H1 (cell line): Measurements from ENCODE around the gene OR51I2. TPM values are rescaled to one million over a fixed set of nuclear protein-coding genes. Genes with fewer than 3 reads are reported as not detected.

ENCODE experiments used
- KDM1A ChIP-seq: fragments of 200-600, 300-600 bp; sonication (generic); IDR thresholded peaks from 2 replicates; pipeline ENCODE4 v1.7.1; 2016; ENCODE audit warnings: mild to moderate bottlenecking, low read length, borderline replicate concordance
- POU5F1 ChIP-seq: IDR thresholded peaks from 2 replicates; pipeline ENCODE4 v1.6.1; 2011; ENCODE audit warnings: low read depth, mild to moderate bottlenecking, low read length, moderate library complexity
- polyA plus RNA-seq, 7 experiments: library from polyadenylated mRNA; depleted of rRNA in 3 of 7; stranded (reverse) in 5 of 7; unstranded in 2 of 7; fragments of >200 nt in 5 of 7; fragments of 200-250 nt in 2 of 7; gene quantifications; 1 replicate in 5 of 7; 2 replicates in 1 of 7; 4 replicates in 1 of 7; pipeline versions ENCODE4 v1.2.1 to v1.2.3, GENCODE V29; 2011 to 2013; ENCODE audit warnings: missing spikeins in 2 of 7, mixed read lengths in 2 of 7
- total RNA-seq: library from RNA; stranded (reverse); fragmentation: NEBNext Ultra II Directional; extraction: Animal tissue kit (Norgen Biotek cat#: 25700); gene quantifications from 2 replicates; pipeline ENCODE4 v1.2.1, GENCODE V29; 2021
- TF ChIP-seq, protein P1 (sequence below): fragments of 300-600 bp; sonication (generic); IDR thresholded peaks from 2 replicates; pipeline ENCODE4 v1.7.1; 2012; ENCODE audit warnings: low read length, moderate library complexity, mild to moderate bottlenecking, inconsistent platforms; ENCODE audit not compliant: insufficient replicate concordance
- TF ChIP-seq, protein P2 (sequence below): IDR thresholded peaks from 2 replicates; pipeline ENCODE4 v1.6.1; 2011; ENCODE audit warnings: low read depth, mild to moderate bottlenecking, low read length; ENCODE audit not compliant: insufficient read depth

The OR51I2 gene
- total and polyA plus RNA-seq, 2 of the 8 experiments (the other 6 are each of a cell fraction or from before 2014, with no cell fraction given), result not detected

DNA sequence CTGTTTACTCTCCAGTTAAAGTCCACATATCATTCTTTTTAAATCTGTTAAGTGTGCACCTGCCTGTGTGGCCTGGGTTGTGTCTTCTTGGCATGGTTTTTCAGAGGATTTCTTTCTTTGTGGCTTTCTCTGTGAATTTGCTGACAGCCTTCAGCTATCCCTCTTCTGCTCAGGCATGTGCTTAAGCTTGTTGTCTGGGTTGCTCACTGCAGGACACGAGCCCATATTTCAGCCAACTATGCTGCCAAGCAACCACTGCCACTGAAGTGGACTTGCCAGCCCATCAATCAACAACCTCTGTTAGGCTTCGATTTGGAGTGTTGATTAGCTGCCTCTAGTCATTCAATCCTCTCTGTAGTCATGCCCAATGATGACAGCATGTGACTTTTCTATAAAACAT, 18.4 kb downstream of the OR51I2 start (continued):
- TF ChIP-seq, protein P1, sequence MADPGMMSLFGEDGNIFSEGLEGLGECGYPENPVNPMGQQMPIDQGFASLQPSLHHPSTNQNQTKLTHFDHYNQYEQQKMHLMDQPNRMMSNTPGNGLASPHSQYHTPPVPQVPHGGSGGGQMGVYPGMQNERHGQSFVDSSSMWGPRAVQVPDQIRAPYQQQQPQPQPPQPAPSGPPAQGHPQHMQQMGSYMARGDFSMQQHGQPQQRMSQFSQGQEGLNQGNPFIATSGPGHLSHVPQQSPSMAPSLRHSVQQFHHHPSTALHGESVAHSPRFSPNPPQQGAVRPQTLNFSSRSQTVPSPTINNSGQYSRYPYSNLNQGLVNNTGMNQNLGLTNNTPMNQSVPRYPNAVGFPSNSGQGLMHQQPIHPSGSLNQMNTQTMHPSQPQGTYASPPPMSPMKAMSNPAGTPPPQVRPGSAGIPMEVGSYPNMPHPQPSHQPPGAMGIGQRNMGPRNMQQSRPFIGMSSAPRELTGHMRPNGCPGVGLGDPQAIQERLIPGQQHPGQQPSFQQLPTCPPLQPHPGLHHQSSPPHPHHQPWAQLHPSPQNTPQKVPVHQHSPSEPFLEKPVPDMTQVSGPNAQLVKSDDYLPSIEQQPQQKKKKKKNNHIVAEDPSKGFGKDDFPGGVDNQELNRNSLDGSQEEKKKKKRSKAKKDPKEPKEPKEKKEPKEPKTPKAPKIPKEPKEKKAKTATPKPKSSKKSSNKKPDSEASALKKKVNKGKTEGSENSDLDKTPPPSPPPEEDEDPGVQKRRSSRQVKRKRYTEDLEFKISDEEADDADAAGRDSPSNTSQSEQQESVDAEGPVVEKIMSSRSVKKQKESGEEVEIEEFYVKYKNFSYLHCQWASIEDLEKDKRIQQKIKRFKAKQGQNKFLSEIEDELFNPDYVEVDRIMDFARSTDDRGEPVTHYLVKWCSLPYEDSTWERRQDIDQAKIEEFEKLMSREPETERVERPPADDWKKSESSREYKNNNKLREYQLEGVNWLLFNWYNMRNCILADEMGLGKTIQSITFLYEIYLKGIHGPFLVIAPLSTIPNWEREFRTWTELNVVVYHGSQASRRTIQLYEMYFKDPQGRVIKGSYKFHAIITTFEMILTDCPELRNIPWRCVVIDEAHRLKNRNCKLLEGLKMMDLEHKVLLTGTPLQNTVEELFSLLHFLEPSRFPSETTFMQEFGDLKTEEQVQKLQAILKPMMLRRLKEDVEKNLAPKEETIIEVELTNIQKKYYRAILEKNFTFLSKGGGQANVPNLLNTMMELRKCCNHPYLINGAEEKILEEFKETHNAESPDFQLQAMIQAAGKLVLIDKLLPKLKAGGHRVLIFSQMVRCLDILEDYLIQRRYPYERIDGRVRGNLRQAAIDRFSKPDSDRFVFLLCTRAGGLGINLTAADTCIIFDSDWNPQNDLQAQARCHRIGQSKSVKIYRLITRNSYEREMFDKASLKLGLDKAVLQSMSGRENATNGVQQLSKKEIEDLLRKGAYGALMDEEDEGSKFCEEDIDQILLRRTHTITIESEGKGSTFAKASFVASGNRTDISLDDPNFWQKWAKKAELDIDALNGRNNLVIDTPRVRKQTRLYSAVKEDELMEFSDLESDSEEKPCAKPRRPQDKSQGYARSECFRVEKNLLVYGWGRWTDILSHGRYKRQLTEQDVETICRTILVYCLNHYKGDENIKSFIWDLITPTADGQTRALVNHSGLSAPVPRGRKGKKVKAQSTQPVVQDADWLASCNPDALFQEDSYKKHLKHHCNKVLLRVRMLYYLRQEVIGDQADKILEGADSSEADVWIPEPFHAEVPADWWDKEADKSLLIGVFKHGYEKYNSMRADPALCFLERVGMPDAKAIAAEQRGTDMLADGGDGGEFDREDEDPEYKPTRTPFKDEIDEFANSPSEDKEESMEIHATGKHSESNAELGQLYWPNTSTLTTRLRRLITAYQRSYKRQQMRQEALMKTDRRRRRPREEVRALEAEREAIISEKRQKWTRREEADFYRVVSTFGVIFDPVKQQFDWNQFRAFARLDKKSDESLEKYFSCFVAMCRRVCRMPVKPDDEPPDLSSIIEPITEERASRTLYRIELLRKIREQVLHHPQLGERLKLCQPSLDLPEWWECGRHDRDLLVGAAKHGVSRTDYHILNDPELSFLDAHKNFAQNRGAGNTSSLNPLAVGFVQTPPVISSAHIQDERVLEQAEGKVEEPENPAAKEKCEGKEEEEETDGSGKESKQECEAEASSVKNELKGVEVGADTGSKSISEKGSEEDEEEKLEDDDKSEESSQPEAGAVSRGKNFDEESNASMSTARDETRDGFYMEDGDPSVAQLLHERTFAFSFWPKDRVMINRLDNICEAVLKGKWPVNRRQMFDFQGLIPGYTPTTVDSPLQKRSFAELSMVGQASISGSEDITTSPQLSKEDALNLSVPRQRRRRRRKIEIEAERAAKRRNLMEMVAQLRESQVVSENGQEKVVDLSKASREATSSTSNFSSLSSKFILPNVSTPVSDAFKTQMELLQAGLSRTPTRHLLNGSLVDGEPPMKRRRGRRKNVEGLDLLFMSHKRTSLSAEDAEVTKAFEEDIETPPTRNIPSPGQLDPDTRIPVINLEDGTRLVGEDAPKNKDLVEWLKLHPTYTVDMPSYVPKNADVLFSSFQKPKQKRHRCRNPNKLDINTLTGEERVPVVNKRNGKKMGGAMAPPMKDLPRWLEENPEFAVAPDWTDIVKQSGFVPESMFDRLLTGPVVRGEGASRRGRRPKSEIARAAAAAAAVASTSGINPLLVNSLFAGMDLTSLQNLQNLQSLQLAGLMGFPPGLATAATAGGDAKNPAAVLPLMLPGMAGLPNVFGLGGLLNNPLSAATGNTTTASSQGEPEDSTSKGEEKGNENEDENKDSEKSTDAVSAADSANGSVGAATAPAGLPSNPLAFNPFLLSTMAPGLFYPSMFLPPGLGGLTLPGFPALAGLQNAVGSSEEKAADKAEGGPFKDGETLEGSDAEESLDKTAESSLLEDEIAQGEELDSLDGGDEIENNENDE, result no peak
- TF ChIP-seq POU5F1 (no peak), KDM1A (no peak)
- TF ChIP-seq, protein P2, sequence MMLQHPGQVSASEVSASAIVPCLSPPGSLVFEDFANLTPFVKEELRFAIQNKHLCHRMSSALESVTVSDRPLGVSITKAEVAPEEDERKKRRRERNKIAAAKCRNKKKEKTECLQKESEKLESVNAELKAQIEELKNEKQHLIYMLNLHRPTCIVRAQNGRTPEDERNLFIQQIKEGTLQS, result no peak
